Measurements from ENCODE around the gene TRERF1.

- TF ChIP-seq CTCF (IDR thresholded peaks at IDR 0.05) (no peak), POLR2A (IDR thresholded peaks at IDR 0.05) (no peak), POLR2AphosphoS5 (IDR thresholded peaks at IDR 0.05; ENCODE audit: insufficient read depth in 1 of 2, low read depth in 1 of 2) (no peak)
Measured at GRCh38 chr6:42359021-42359420, 92.7 kb downstream of the TRERF1 start.
